HEK293T (cell line): Measurements from ENCODE around the gene FAM168B.

Experiments used
- ELF4 ChIP-seq: fragments of 450-650 bp; IDR thresholded peaks from 2 replicates; pipeline ENCODE4 v1.6.1; 2017; ENCODE audit warnings: antibody characterized with exemption
- FOXA1 ChIP-seq: fragments of 450-650 bp; IDR thresholded peaks from 2 replicates; pipeline ENCODE4 v1.6.1; 2016; ENCODE audit warnings: mild to moderate bottlenecking
- LEF1 ChIP-seq: fragments of 450-650 bp; IDR thresholded peaks from 2 replicates; pipeline ENCODE4 v1.6.1; 2017; ENCODE audit warnings: mild to moderate bottlenecking, borderline replicate concordance
- SP1 ChIP-seq: fragments of 450-650 bp; IDR thresholded peaks from 2 replicates; pipeline ENCODE4 v1.6.1; 2017
- ZNF384 ChIP-seq: fragments of 450-650 bp; IDR thresholded peaks from 2 replicates; pipeline ENCODE4 v1.6.1; 2016

DNA sequence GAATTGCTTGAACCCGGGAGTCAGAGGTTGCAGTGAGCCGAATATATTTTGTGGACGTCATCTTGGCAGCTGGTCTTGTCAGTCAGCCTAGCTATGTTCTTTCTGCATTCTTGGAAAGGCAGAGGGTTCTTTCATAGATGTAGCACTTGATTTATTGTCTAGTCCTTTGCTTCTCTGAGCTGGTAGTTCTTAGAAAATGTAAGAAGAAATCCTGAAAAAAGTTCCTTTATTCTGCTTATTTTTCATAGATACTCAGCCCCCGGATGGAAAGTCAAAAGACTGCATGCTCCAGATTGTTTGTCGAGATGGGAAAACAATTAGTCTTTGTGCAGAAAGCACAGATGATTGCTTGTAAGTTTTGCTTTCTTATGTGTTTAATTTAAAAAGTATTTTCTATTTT is 33.2 kb upstream of the FAM168B start:
- TF ChIP-seq FOXA1 (no peak), ZNF384 (no peak), SP1 (no peak), LEF1 (no peak), ELF4 (no peak)
